GM11168 (cell line): ENCODE results near the gene EPB42.
"Not testable (repeated sequence)": the region's sequence is repeated elsewhere in the genome, so short reads cannot be mapped to it uniquely, and the experiment has no call there.

ENCODE experiments used
- in situ Hi-C: fragments of 300-500 bp; cut with MboI; formaldehyde crosslinking; loops from one replicate; pipeline ENCODE4 v1.12.0; 2022; ENCODE audit warnings: low sequenced_read_pairs; ENCODE audit not compliant: unreplicated experiment

The EPB42 gene

GRCh38 chr15:43214592-43215295 lies 6.1 kb downstream of the EPB42 start:
- in situ Hi-C loops: no loop called here

GRCh38 chr15:43214169-43214568 lies 6.6 kb downstream of the EPB42 start:
- in situ Hi-C loops: no loop called here

DNA sequence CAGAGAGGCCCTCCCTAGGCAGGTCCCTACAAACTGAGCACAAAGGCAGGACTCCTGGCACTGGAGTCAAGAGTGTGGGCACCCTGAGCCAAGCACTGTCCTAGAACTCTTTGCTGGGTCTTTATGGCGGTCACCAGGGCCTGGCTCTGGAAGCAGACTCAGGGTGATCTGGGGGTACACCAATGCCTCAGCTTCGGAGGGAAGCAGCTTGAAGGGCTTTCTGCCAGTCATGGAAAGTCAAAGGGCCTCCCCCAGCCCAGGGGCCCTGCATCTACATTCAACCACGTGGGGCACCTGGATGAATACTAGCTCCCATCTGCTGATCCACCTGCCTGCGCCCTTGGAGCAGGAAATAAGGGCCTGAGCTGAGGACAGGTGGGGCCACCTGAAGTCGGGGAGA lies 7.4 kb downstream of the EPB42 start:
- in situ Hi-C loops: no loop called here

DNA sequence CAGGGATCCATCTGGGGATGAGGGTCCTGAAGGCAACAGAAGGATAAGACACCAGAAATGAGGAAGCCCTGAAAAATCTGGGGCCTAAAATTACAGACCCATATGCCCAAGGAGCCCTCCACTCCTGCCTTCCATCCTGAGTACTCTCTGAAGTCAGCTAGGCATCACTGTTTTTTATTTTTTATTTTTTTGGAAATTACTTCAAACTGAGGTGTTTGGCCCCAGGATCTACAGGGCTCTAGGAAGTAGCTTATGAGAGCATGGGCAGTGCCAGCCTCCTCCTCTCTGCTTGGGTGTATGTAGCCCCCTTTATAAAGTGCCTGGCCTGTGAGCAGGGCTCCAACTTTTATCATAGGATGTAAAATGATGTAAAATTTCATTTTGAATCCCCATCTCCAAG lies 7.9 kb downstream of the EPB42 start:
- in situ Hi-C loops: no loop called here

- in situ Hi-C loops: no loop called here
Observed at GRCh38 chr15:43212299-43212698, 8.5 kb downstream of the EPB42 start.

DNA sequence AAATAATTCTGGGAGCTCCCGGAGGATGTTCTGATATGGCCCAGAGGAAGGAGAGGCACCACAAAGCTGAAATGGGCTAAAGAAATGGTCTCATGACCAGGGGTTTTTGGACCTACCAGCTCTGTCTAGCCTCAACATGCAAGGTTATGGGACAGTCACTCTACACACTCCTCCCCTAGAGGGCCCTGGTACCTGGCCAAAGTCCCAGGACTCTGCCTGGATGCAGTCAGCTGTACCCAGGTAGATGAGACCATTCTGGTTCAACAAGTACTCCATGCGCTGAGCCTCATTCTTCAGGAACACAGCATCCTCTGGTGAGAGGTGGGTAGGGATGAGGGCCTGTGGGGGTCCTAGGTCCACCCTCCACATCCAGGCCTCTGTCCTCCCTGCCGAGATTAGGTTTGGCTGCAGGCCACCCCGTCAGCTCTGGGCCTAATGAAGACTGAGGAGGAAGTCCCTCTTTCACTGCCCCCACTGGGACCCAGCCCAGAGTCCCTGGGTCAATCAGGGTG lies 9.5 kb downstream of the EPB42 start:
- in situ Hi-C loops: no loop called here

GRCh38 chr15:43210807-43211206 lies 10.0 kb downstream of the EPB42 start:
- in situ Hi-C loops: no loop called here

DNA sequence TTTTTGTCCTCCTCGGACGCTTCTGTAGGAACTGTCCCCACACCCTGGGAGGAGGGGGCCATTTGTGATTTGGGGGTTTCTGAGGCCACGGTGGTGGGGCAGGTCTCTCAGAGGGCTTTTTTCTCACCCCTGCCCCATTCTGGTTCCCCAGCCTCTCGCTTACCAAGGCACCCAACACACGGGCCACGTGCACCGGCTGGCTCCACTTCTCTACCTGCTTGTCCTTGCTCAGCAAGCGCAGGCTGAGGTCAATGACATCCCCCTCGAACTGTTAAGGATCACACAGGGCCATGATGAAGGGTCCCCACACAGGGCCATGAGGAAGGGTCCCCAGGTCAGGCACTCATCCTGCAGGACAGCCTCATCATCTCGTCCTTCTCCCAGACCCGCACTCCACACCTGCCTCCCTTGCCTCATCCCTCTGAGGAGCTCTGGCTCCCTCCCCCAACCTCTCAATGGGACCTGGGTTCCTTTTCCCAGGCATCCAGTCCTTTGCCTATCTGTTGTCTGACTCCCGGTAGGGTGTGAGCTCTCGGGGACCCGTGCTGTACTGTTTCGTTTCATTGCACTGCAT lies 10.6 kb downstream of the EPB42 start:
- in situ Hi-C loops: no loop called here

DNA sequence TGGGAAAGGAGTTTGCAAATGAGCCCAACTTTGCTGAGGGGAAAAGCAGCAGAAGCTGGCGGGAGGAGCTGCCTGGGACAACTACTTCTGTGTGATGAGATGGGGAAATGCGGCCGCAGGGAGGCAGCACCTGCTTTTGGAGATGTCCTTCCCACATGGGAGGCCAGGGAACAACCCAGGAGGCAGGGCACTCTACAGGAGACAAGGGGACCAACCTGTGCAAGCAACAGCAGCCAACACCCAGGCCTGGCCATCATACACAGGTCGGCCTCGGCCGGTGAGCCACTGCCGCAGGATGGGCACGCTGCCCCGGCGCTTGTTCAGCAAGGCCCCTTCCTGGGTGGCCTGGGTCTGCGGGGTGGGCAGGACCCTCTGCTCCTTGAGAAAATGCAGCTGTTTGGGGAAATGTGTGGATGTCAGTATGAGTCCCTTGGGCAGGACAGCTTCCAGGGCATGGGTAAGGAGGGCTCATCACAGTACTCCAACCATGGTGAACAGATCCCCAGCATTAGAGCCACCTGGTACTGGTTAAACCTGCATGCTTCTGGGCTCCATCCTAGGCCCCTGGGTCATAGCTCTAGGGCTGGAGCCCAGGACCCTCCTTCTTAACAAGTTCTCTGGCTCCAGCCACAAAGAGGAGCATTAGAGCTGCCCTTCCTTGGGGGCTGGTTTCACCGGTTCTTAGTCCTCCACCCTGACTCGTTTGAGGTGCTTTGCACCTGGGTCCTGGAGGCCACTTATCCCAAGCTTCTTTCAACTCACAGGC lies 11.6 kb downstream of the EPB42 start:
- in situ Hi-C loops: no loop called here

DNA sequence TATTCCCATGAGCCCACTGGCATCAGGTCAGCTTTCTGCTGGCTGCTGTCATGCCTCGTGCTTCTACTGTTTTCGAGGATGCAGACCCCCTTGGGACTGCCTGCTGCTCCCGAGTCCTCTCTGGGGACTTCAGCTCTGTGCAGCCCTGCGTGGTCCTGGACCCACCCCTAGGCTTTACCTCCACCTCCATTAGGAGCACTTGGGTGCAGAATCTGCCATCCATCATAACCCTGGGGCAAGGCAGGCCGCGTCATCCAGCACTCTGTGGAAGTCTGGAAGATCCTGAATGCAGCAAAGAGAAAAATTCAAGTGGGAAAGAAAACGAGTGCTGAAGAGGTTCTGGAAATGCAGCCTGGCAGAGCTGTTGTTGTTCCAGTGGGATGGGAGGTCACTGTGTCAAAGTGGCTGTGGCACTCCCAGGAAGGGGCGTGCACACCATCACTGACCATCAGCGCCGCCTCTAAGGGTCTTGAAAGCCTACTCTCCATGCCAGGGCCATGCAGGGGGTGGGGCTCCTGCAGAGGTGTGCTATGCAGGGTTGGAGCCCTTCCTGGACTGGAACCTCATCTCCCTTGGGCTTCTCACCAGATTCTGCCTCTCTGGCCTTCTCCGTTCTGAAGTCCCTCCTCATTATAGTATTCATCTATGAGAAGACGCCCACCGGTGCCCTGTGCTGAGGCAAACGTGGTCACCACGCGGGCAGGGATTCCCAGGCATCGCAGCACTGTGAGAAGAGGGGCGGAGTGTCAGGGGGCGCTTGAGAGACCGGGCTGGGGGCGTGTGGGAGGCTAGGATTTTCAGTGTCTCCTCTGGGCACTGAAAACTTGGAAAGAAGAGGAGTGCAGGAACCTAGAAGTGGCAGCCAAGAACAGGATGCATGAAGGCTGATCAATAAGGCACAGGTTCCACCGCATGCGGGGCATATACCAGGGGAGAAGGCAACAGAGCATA lies 12.5 kb downstream of the EPB42 start:
- in situ Hi-C loops: no loop called here

DNA sequence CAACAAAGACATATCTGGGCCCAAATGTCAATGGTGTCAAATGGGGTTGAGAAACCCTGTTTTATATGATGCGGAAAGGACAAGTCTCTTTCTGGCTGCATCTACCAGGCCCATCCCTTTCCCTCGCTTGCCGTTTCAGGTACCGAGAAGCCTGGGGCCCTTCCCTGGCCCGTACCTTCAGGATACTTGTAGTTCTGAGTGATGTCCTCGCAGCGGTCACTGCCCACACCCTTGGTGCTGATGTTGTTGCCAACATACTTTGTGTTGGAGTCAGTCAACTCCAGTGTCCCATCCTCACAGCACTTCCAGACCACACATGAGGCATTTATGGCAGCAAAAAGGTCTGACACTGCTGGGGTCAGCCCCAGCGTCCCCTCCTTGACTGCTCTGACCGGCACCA lies 13.8 kb downstream of the EPB42 start:
- in situ Hi-C loops: no loop called here

DNA sequence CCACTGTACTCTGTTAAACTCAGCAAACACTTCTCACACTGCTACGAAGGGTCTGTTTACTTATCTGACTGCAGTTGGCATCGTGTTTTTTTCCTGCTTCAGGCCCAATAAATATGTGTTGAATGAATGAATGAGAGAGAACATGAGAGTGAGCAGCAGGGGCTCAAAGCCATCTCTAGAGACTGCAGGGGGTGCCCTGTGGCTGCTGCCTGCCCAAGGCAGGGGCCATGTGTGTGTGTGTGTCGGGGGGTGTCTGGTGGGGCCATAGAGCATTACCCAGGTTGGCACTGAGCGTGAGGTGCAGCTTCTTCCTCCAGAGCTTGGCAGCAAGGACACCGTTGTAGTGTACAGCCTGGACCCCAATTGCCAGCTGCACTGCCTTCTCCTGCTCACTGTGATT lies 14.8 kb downstream of the EPB42 start:
- in situ Hi-C loops: no loop called here

GRCh38 chr15:43204016-43204901 lies 16.6 kb downstream of the EPB42 start:
- in situ Hi-C loops: no loop called here

DNA sequence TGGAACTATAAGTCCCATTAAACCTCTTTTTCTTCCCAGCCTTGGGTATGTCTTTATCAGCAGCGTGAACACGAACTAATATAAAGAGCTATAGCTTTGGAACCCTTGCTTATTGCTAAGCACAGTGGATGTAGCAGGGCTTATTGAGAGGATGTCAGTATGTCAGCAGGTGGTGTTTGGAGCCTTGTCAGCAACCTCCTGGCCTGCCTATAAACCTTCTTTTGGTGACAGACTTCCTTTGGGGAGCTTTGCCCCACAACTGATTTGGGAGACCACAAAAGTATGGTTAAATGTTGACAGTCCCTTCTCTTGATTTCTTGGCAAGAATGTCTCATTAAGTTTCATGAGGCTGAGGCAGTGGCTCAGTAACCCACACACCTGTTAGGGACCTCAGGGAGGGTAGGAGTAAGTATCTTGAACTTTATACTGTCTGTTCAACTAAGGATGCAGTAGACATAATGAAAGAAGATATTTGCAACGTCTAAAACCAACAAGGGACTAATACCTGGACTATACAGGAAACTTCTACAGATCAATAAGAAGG lies 20.8 kb downstream of the EPB42 start:
- in situ Hi-C loops: no loop called here

DNA sequence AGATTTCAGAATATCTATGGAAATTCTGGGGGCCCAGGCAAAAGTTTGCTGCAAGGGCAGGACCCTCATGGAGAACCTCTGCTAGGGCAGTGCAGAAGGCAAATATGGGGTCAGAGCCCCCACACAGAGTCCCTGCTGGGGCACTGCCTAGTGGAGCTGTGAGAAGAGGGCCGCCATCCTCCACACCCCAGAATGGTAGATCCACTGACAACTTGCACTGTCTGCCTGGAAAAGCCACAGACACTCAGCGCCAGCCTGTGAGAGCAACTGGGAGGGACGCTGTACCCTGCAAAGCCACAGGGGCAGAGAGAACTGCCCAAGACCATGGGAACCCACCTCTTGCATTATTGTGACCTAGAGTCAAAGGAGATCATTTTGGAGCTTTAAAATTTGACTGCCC lies 21.8 kb downstream of the EPB42 start:
- in situ Hi-C loops: no loop called here

- in situ Hi-C loops: not testable (repeated sequence)
Observed at GRCh38 chr15:43198556-43198955, 22.3 kb downstream of the EPB42 start.

GRCh38 chr15:43197773-43198172 lies 23.0 kb downstream of the EPB42 start:
- in situ Hi-C loops: not testable (repeated sequence)

GRCh38 chr15:43196760-43197548 lies 23.9 kb downstream of the EPB42 start:
- in situ Hi-C loops: no loop called here
